PC-3 (cell line): Measurements from ENCODE around the gene CD244.

ENCODE experiments used
- EZH2 ChIP-seq: fragments of 300-600 bp; sonication (generic); IDR thresholded peaks from one replicate; pipeline ENCODE4 v1.6.1; 2017; ENCODE audit warnings: antibody characterized with exemption, mild to moderate bottlenecking, low read length; ENCODE audit not compliant: unreplicated experiment
- TF ChIP-seq, protein P1 (sequence below): fragments of 300-600 bp; sonication (generic); conservative IDR thresholded peaks from 2 replicates; pipeline ENCODE4 v1.5.1; 2017; ENCODE audit warnings: antibody characterized with exemption, low read depth, mild to moderate bottlenecking, low read length

DNA sequence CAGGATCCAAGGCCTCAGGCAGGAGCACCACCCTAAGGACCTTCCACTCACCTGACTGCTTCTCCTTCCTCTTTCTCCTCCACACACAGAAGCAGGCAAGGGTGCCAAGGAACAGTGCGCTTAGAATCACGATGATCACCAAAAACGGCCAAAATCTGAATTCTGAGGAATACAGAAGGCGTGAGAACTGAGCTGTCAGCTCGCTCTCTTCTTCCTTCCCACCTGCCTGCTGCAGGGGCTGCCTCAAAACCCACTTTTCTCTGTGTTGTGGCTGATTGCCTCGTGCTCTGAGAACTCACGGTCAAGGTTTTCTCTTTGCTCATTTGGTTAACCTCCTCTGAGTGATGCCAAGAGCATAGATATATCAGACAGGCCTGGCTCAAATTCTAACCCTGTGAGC is 23.8 kb downstream of the CD244 start:
- TF ChIP-seq, protein P1, sequence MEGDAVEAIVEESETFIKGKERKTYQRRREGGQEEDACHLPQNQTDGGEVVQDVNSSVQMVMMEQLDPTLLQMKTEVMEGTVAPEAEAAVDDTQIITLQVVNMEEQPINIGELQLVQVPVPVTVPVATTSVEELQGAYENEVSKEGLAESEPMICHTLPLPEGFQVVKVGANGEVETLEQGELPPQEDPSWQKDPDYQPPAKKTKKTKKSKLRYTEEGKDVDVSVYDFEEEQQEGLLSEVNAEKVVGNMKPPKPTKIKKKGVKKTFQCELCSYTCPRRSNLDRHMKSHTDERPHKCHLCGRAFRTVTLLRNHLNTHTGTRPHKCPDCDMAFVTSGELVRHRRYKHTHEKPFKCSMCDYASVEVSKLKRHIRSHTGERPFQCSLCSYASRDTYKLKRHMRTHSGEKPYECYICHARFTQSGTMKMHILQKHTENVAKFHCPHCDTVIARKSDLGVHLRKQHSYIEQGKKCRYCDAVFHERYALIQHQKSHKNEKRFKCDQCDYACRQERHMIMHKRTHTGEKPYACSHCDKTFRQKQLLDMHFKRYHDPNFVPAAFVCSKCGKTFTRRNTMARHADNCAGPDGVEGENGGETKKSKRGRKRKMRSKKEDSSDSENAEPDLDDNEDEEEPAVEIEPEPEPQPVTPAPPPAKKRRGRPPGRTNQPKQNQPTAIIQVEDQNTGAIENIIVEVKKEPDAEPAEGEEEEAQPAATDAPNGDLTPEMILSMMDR = no peak
- TF ChIP-seq EZH2 = no peak
